Endothelial cell (in vitro differentiated cells): ENCODE results near the gene PCDHA5. TPM values are rescaled to one million over a fixed set of nuclear protein-coding genes. Genes with fewer than 3 reads are reported as not detected.
A peak's percentile ranks its signal among the peaks of the same experiment; 100 is the strongest.
"Not testable (repeated sequence)": the region's sequence is repeated elsewhere in the genome, so short reads cannot be mapped to it uniquely, and the experiment has no call there.

Source experiments
- DNase-seq: peaks from one replicate; pipeline ENCODE4 v3.0.0; 2021; ENCODE audit warnings: low spot score
- H3K27ac Mint-ChIP-seq: one replicate; pipeline ENCODE4 v1.8.0; 2021; ENCODE audit warnings: mixed read lengths, inconsistent platforms; ENCODE audit not compliant: unreplicated experiment
- H3K27me3 Mint-ChIP-seq: one replicate; pipeline ENCODE4 v1.8.0; 2021; ENCODE audit warnings: mild to moderate bottlenecking, moderate library complexity, mixed read lengths, inconsistent platforms; ENCODE audit not compliant: unreplicated experiment
- H3K36me3 Mint-ChIP-seq: one replicate; pipeline ENCODE4 v1.8.0; 2021; ENCODE audit warnings: mild to moderate bottlenecking, low read depth, mixed read lengths, inconsistent platforms; ENCODE audit not compliant: unreplicated experiment
- H3K4me1 Mint-ChIP-seq: one replicate; pipeline ENCODE4 v1.8.0; 2021; ENCODE audit warnings: mild to moderate bottlenecking, mixed read lengths, inconsistent platforms; ENCODE audit not compliant: unreplicated experiment
- H3K4me3 Mint-ChIP-seq: one replicate; pipeline ENCODE4 v1.8.0; 2021; ENCODE audit warnings: mild to moderate bottlenecking, mixed read lengths, inconsistent platforms; ENCODE audit not compliant: unreplicated experiment
- H3K9me3 Mint-ChIP-seq: one replicate; pipeline ENCODE4 v1.8.0; 2021; ENCODE audit warnings: mixed read lengths, inconsistent platforms; ENCODE audit not compliant: unreplicated experiment
- CTCF ChIP-seq: fragments of 200-600 bp; sonication (generic); IDR thresholded peaks from one replicate; pipeline ENCODE4 v1.5.0; 2021; ENCODE audit warnings: antibody characterized with exemption; ENCODE audit not compliant: unreplicated experiment
- total RNA-seq: library from RNA; stranded (reverse); fragmentation: NEBNext Ultra II Directional; extraction: Animal tissue kit (Norgen Biotek cat#: 25700); gene quantifications from one replicate; pipeline ENCODE4 v1.2.1, GENCODE V29; 2021; ENCODE audit not compliant: unreplicated experiment

Gene PCDHA5
- total RNA-seq, 1 donor from 2014 or later, result 2.7 TPM

DNA sequence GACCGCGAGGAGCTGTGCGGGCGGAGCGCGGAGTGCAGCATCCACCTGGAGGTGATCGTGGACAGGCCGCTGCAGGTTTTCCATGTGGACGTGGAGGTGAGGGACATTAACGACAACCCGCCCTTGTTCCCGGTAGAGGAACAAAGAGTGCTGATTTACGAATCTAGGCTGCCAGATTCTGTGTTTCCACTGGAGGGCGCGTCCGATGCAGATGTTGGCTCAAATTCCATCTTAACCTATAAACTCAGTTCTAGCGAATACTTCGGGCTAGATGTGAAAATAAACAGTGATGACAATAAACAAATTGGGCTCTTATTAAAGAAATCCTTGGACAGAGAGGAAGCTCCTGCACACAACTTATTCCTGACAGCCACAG lies 6.9 kb downstream of the PCDHA5 start:
- Mint-ChIP-seq H3K36me3 (peaks cover 9% of the 10 kb centered on the region), H3K4me1 (peaks cover 3% of the 10 kb centered on the region), H3K9me3 (no peaks in the 10 kb centered on the region), H3K27ac (peak overlapping the region; percentile 0), H3K27me3 (no peaks in the 10 kb centered on the region), H3K4me3 (peak overlapping the region; percentile 4)
- no peak for DNase-seq
- TF ChIP-seq CTCF, result no peak

DNA sequence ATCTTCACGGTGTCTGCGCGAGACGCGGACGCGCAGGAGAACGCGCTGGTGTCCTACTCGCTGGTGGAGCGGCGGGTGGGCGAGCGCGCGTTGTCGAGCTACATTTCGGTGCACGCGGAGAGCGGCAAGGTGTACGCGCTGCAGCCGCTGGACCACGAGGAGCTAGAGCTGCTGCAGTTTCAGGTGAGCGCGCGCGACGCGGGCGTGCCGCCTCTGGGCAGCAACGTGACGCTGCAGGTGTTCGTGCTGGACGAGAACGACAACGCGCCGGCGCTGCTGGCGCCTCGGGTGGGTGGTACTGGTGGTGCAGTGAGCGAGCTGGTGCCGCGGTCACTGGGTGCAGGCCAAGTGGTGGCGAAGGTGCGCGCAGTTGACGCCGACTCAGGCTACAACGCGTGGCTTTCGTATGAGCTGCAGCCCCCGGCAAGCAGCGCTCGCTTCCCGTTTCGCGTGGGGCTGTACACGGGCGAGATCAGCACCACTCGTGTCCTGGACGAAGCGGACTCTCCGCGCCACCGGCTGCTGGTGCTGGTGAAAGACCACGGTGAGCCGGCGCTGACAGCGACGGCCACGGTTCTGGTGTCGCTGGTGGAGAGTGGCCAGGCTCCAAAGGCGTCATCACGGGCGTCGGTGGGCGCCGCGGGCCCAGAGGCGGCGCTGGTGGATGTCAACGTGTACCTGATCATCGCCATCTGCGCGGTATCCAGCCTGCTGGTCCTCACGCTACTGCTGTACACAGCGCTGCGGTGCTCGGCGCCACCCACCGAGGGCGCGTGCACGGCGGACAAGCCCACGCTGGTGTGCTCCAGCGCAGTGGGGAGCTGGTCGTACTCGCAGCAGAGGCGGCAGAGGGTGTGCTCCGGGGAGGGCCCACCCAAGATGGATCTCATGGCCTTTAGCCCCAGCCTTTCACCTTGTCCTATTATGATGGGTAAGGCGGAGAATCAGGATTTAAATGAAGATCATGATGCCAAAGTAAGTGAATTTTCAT lies 8.4 kb downstream of the PCDHA5 start:
- H3K36me3 Mint-ChIP-seq, H3K9me3 Mint-ChIP-seq, H3K4me3 Mint-ChIP-seq, DNase-seq, H3K27me3 Mint-ChIP-seq, H3K4me1 Mint-ChIP-seq, H3K27ac Mint-ChIP-seq: not testable (repeated sequence)

DNA sequence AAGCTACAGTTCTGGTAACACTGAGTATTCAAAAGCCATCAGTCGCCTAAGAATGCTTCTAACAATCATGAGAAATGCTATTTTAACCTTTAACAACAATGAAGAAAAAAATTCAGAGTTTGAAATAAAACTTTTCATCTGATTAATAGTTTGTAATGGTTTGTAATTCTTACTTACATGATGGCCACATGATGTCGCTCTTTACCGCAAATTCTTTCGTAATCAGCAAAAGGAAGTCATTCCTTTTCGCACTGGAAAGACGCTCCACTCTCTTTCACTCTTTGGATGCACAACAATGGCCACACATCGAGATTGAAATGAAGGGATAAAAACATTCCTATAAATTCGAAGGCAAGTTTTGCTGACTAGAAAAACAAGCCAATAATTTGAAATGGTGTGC lies 12.6 kb downstream of the PCDHA5 start, which contains the start of gene PCDHA7:
Gene PCDHA7 (plus strand): TSS at position 277 of the 400 bp plus-strand sequence. CDS start 115 bp downstream, at position 392.
- no peaks in the 10 kb centered on the region for H3K4me1 Mint-ChIP-seq
- H3K4me3 Mint-ChIP-seq, result peak within 1 kb of the TSS; percentile 76
- peaks cover 8% of the 10 kb centered on the region for H3K36me3 Mint-ChIP-seq
- H3K9me3 Mint-ChIP-seq, result no peaks in the 10 kb centered on the region
- peaks cover 3% of the 10 kb centered on the region for H3K27me3 Mint-ChIP-seq
- no peak for DNase-seq
- no peak for TF ChIP-seq CTCF
- no peak within 1 kb of the TSS for H3K27ac Mint-ChIP-seq

DNA sequence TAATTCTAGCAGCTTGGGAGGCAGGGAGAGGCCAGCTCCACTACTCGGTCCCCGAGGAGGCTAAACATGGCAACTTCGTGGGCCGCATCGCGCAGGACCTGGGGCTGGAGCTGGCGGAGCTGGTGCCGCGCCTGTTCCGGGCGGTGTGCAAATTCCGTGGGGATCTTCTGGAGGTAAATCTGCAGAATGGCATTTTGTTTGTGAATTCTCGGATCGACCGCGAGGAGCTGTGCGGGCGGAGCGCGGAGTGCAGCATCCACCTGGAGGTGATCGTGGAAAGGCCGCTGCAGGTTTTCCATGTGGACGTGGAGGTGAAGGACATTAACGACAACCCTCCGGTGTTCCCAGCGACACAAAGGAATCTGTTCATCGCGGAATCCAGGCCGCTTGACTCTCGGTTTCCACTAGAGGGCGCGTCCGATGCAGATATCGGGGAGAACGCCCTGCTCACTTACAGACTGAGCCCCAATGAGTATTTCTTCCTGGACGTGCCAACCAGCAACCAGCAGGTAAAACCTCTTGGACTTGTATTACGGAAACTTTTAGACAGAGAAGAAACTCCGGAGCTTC lies 13.1 kb downstream of the PCDHA5 start:
- not testable (repeated sequence) for H3K9me3 Mint-ChIP-seq, DNase-seq, H3K27me3 Mint-ChIP-seq, H3K4me1 Mint-ChIP-seq, H3K36me3 Mint-ChIP-seq, H3K27ac Mint-ChIP-seq
- H3K4me3 Mint-ChIP-seq, result peak overlapping the region; percentile 76

DNA sequence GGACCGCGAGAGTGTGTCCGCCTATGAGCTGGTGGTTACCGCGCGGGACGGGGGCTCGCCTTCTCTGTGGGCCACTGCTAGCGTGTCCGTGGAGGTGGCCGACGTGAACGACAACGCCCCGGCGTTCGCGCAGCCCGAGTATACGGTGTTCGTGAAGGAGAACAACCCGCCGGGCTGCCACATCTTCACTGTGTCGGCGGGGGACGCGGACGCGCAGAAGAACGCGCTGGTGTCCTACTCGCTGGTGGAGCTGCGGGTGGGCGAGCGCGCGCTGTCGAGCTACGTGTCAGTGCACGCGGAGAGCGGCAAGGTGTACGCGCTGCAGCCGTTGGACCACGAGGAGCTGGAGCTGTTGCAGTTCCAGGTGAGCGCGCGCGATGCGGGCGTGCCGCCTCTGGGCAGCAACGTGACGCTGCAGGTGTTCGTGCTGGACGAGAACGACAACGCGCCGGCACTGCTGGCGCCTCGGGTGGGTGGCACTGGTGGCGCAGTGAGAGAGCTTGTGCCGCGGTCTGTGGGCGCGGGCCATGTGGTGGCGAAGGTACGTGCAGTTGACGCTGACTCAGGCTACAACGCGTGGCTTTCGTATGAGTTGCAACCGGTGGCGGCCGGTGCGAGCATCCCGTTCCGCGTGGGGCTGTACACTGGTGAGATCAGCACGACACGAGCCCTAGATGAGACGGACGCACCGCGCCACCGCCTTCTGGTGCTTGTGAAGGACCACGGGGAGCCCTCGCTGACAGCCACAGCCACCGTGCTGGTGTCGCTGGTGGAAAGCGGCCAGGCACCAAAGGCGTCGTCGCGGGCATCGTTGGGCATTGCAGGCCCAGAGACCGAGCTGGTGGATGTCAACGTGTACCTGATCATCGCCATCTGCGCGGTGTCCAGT lies 14.5 kb downstream of the PCDHA5 start:
- Mint-ChIP-seq H3K9me3 (no peaks in the 10 kb centered on the region), H3K4me1 (no peaks in the 10 kb centered on the region), H3K36me3 (peaks cover 8% of the 10 kb centered on the region), H3K27me3 (peaks cover 3% of the 10 kb centered on the region), H3K27ac (no peak overlapping the region), H3K4me3 (no peak overlapping the region)
- DNase-seq, result no peak
- TF ChIP-seq CTCF, result no peak
